Activated B cell treated with CpG ODN at 0.5 μM for 24 hours (primary cell): Measurements from ENCODE around the gene PAPPA. TPM values are rescaled to one million over a fixed set of nuclear protein-coding genes. Genes with fewer than 3 reads are reported as not detected.

Source experiments
- ATAC-seq: fragments of 200-7000 bp; cut with Tn5 transposase; one replicate; pipeline ENCODE4 v1.10.0; 2021; ENCODE audit warnings: low read depth, mild to moderate bottlenecking, moderate library complexity
- CTCF ChIA-PET: fragments of 350-600 bp; sonication (Branson Sonifier 250); formaldehyde crosslinking; loops from one replicate; lab custom pipeline; 2021; ENCODE audit warnings: antibody characterized with exemption; lab: Charles Lee
- POLR2A ChIA-PET: fragments of 350-600 bp; sonication (Branson Sonifier 250); formaldehyde crosslinking; loops from one replicate; lab custom pipeline; 2021; ENCODE audit warnings: antibody characterized with exemption; lab: Charles Lee
- DNase-seq: peaks from one replicate; pipeline ENCODE4 v3.0.0; 2022
- H3K27ac Mint-ChIP-seq: one replicate; pipeline ENCODE4 v1.8.0; 2020; ENCODE audit warnings: mixed read lengths
- H3K27me3 Mint-ChIP-seq: one replicate; pipeline ENCODE4 v1.8.0; 2021; ENCODE audit warnings: mixed read lengths
- H3K36me3 Mint-ChIP-seq: one replicate; pipeline ENCODE4 v1.8.0; 2021; ENCODE audit warnings: low read depth, mixed read lengths
- H3K4me1 Mint-ChIP-seq: one replicate; pipeline ENCODE4 v1.8.0; 2021; ENCODE audit warnings: mixed read lengths
- H3K4me3 Mint-ChIP-seq: one replicate; pipeline ENCODE4 v1.8.0; 2020; ENCODE audit warnings: mild to moderate bottlenecking, mixed read lengths
- H3K9me3 Mint-ChIP-seq: one replicate; pipeline ENCODE4 v1.8.0; 2020; ENCODE audit warnings: mixed read lengths
- CTCF ChIP-seq: fragments of 200-600 bp; IDR thresholded peaks from one replicate; pipeline ENCODE4 v1.8.0; 2022; ENCODE audit warnings: antibody characterized with exemption, mild to moderate bottlenecking
- intact Hi-C: fragments of 100-400 bp; cut with micrococcal nuclease; formaldehyde crosslinking; loops from one replicate; pipeline ENCODE4 v1.15.1; 2024
- total RNA-seq: library from RNA; stranded (reverse); gene quantifications from 2 replicates; pipeline ENCODE4 v1.2.3, GENCODE V29; 2022

PAPPA gene
- not detected in 2 replicates for total RNA-seq

DNA sequence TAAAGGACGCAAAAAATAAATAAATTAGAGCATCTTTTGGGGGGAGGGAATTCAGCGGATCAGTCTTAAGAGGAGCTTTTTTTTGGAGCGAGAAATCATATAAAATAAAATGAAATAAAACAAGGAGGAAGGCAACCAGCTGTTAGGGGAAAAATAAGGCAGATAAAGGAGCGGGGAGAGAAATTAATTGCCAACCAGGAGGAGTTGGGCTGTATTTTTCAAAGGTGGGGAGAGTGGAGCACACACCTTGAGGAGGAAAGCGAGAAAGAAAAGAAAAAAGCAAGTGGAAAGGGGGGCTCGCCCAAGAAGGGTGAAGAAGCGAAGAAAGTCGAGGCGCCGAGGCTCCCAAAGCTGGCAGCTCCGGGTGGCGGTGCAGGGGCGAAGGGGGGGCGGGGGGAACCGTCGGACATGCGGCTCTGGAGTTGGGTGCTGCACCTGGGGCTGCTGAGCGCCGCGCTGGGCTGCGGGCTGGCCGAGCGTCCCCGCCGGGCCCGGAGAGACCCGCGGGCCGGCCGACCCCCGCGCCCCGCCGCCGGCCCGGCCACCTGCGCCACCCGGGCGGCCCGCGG is at the start of gene PAPPA:
Gene PAPPA (plus strand): TSS at position 27 of the 569 bp plus-strand sequence. CDS start 382 bp downstream, at position 409.
- TF ChIP-seq CTCF: no peak
- peaks cover 5% of the 10 kb centered on the region for H3K4me1 Mint-ChIP-seq
- H3K9me3 Mint-ChIP-seq: no peaks in the 10 kb centered on the region
- H3K4me3 Mint-ChIP-seq: no peak within 1 kb of the TSS
- intact Hi-C loops: loop anchor here (5.0 kb wide), 1 partner anchor 418 kb away; no protein-coding TSS in a partner anchor
- CTCF ChIA-PET: no interaction called here
- no peak for DNase-seq
- no peak for ATAC-seq
- POLR2A ChIA-PET: no interaction called here
- H3K27ac Mint-ChIP-seq: no peak within 1 kb of the TSS
- peaks cover 45% of the 10 kb centered on the region for H3K27me3 Mint-ChIP-seq
- H3K36me3 Mint-ChIP-seq: no peaks in the 10 kb centered on the region

DNA sequence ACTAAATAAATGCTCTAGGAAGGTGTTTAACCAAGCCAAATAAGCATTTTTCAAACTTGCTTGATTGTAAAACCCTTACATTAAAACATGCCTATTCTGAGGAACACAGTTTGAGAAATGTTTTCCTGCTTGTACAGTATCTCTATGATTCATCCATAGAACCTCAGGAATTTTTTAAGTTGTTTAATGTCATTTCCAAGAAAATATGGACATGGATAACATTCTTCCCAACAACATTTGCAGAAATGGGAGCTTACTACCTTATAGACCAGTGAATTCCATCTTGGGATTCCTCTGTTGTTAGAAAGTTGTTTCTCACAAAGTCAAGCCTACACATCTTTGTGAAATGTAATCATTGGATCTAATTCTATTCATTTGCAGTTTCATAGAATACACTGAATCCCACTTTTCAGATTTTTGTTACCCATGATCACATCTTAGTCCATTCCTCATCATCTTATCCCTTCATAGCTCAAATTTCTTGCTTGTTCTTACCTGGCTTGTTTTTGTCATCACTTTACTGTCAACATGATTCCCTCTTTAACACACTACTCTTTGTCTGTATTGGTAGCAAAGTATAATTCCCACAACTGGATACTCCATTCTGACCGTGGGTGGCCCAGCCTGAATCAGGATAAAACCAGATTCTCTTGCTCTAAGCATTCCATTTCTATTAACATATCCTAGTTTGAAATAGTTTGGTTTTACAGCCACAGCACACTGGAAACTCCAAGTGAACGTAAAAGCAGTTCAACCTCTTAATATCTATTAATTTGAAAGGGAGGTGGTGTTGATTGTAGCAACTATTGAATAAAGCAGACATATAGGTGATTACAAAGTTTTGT is 49.4 kb upstream of the PAPPA start:
- Mint-ChIP-seq H3K27ac (no peak overlapping the region), H3K4me1 (no peaks in the 10 kb centered on the region), H3K27me3 (no peaks in the 10 kb centered on the region), H3K36me3 (no peaks in the 10 kb centered on the region), H3K9me3 (no peaks in the 10 kb centered on the region), H3K4me3 (no peak overlapping the region)
- ATAC-seq: no peak
- no peak for TF ChIP-seq CTCF
- ChIA-PET POLR2A (no interaction called here), CTCF (no interaction called here)
- no peak for DNase-seq
- intact Hi-C loops: no loop called here

DNA sequence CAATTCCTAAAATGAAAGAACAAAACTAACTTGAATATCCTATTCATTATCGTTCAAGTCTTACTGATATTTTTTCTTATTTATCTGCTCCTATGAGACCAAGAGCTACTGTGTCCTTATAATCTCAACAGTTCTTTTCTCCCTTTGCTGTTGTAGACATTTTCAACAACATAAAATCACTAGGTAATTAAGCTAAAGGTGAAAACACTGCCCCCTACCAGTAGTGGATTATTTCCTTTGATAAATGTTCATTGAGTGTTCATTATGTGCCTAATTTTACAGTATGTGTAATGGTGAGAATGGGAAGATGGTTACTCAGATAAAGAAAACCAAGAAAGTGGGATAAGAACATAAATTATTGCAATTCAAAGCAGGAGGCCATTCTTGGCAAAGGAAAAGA is 41.4 kb upstream of the PAPPA start:
- no peaks in the 10 kb centered on the region for H3K9me3 Mint-ChIP-seq
- no peaks in the 10 kb centered on the region for H3K27me3 Mint-ChIP-seq
- CTCF ChIA-PET: no interaction called here
- H3K4me3 Mint-ChIP-seq: no peak overlapping the region
- intact Hi-C loops: no loop called here
- no peak overlapping the region for H3K27ac Mint-ChIP-seq
- POLR2A ChIA-PET: no interaction called here
- ATAC-seq (no peak), DNase-seq (no peak)
- TF ChIP-seq CTCF: no peak
- no peaks in the 10 kb centered on the region for H3K36me3 Mint-ChIP-seq
- H3K4me1 Mint-ChIP-seq: no peaks in the 10 kb centered on the region

GRCh38 chr9:116115761-116116353 is 37.7 kb upstream of the PAPPA start:
- Mint-ChIP-seq H3K9me3 (peaks cover 8% of the 10 kb centered on the region), H3K27ac (no peak overlapping the region), H3K4me3 (no peak overlapping the region), H3K27me3 (no peaks in the 10 kb centered on the region), H3K4me1 (no peaks in the 10 kb centered on the region), H3K36me3 (no peaks in the 10 kb centered on the region)
- intact Hi-C loops: no loop called here
- ATAC-seq (no peak), DNase-seq (no peak)
- no peak for TF ChIP-seq CTCF
- ChIA-PET CTCF (no interaction called here), POLR2A (no interaction called here)

GRCh38 chr9:116116393-116116792 is 37.2 kb upstream of the PAPPA start:
- Mint-ChIP-seq H3K27ac (no peak overlapping the region), H3K4me3 (no peak overlapping the region), H3K27me3 (no peaks in the 10 kb centered on the region), H3K4me1 (no peaks in the 10 kb centered on the region), H3K9me3 (peaks cover 13% of the 10 kb centered on the region), H3K36me3 (no peaks in the 10 kb centered on the region)
- intact Hi-C loops: no loop called here
- TF ChIP-seq CTCF: no peak
- ChIA-PET POLR2A (no interaction called here), CTCF (no interaction called here)
- DNase-seq (no peak), ATAC-seq (no peak)
